Fibroblast of upper back skin (primary cell): ENCODE measurements around the gene DNM2.
"Not testable (repeated sequence)": the region's sequence is repeated elsewhere in the genome, so short reads cannot be mapped to it uniquely, and the experiment has no call there.

Experiments used
- DNase-seq: peaks from one replicate; pipeline ENCODE4 v3.0.0-alpha.2; 2013

The DNM2 gene

DNA sequence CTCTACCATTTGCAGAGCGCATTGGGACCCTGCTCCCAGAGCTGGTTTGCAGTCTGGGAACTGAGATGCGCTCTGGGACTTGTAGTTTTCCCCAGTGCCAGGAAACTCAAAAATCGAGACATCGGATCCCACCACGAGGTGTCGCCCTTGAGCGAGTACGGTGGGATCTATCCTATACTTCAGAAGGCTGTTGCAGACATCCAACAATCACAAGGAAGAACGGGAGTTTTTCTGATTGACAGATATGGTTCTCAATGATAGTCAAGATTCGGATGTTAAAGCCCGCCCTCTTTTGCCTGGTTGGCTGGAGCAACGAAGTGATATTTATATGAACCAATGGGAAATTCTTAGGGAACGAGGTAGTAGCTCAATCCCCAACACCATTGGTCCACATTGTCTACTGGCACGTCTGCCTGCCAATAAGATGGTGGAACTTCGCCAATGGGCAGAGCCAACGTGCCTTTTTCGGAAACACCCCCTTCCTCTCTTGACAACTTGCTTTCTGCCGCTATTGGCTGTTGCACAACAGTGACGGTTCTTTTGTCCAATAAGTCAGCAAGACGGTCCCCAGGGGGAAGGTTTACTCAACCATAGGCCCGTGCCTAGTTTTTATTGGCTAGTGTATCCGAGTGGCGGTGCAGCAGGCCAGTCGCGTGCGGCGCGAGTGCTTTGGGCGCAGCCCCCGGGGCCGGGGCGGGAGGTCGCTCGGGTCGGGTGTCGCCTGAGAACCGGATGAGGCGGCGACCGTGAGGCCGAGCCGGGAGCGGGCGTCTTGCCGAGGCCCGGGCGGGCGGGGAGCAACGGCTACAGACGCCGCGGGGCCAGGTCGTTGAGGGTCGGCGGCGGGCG lies at the start of gene DNM2:
Gene DNM2 (plus strand): TSS at position 724 of the 849 bp plus-strand sequence. CDS start 164 bp downstream, outside the sequence.
- DNase-seq = peak; percentile 100

DNA sequence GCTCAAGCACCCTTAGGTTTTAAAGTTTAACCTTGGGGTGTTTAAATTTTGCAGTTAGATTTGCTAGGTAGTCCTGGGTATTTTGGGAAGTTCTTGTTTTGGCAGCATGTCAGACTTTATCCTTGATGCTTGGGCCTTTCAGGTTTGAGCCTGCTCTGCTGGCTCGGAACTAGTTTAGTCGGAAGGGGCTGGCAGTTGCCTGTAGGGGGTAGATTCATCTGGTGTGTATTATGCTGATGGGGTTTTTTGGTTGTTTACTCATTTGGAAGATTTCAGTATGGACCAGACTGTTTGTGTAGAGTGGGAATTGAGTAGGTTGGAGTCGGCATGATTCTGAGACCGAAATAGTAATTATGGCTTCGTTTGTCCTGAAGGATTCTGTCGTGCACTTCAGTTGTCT lies 48.6 kb upstream of the DNM2 start:
- no peak for DNase-seq

GRCh38 chr19:10670182-10670581 lies 47.7 kb upstream of the DNM2 start:
- DNase-seq = peak; percentile 67

- DNase-seq = no peak
Measured at GRCh38 chr19:10670876-10671804, 46.7 kb upstream of the DNM2 start.

- DNase-seq = not testable (repeated sequence)
Measured at GRCh38 chr19:10671922-10672321, 46.0 kb upstream of the DNM2 start.

DNA sequence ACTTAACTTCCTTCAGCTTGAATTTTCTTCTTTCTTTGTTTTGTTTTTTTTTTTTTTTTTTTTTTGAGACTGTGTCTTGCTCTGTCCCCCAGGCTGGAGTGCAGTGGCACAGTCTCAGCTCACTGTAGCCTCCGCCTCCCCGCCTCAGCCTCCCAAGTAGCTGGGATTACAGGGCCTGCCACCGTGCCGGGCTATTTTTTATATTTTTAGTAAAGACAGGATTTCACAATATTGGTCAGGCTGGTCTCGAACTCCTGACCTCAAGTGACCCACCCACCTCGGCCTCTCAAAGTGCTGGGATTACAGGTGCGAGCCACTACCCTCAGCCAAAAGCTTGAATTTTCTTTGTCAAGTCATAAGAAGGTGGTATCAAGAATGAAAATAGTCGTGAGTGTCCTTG lies 42.7 kb upstream of the DNM2 start:
- DNase-seq = not testable (repeated sequence)

GRCh38 chr19:10677751-10678150 lies 40.1 kb upstream of the DNM2 start:
- DNase-seq = no peak

- DNase-seq = no peak
Measured at GRCh38 chr19:10678813-10679212, 39.1 kb upstream of the DNM2 start.

DNA sequence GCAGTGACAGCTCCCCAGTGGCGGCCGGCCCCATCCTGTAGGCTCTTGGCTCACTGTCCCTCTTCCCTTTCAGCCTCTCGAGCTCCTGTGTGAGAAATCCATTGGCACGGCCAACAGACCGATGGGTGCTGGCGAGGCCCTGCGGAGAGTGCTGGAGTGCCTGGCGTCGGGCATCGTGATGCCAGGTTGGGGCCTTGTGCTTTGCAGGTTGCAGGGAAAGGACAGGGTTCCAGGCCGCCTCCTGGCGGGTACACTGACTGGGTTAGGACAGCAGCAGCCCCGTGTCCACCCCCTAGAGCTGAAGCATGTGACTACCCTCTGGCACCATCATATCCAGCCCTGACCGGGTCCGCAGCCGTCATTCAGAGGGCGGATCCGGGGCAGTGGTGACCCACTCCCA lies 38.1 kb upstream of the DNM2 start:
- DNase-seq = no peak

- no peak for DNase-seq
Measured at GRCh38 chr19:10680545-10681135, 37.2 kb upstream of the DNM2 start.

GRCh38 chr19:10681658-10682057 lies 36.2 kb upstream of the DNM2 start:
- no peak for DNase-seq

DNA sequence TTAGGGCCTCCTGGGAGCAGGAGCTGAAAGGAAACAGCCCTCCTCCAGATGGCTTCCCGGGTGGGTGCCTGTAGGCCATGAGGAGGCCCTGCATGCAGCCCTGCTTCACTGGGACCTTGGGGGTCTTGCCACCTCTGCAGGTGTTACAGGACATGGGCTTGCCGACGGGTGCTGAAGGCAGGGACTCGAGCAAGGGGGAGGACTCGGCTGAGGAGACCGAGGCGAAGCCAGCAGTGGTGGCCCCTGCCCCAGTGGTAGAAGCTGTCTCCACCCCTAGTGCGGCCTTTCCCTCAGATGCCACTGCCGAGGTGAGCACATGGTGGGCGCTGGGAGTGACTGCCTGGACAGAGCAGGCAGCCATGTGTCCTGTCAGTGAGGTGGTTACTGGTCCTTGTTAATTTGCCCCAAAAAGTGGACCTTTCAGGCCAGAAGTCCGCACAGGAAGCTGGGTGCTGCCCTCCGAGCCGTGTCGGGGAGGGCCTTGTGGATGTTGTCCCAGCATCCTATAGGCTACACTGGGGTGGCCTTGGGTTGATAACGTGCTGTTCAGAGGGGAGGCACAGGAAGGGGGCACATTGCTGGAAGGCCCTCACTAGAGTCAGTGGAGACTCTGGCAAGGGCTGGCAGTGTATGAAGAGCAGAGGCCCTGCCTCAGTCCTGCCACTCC lies 35.3 kb upstream of the DNM2 start:
- DNase-seq = no peak

- DNase-seq = no peak
Measured at GRCh38 chr19:10683064-10683426, 34.8 kb upstream of the DNM2 start.

GRCh38 chr19:10683582-10683981 lies 34.3 kb upstream of the DNM2 start:
- no peak for DNase-seq

GRCh38 chr19:10685210-10685609 lies 32.7 kb upstream of the DNM2 start:
- no peak for DNase-seq

DNA sequence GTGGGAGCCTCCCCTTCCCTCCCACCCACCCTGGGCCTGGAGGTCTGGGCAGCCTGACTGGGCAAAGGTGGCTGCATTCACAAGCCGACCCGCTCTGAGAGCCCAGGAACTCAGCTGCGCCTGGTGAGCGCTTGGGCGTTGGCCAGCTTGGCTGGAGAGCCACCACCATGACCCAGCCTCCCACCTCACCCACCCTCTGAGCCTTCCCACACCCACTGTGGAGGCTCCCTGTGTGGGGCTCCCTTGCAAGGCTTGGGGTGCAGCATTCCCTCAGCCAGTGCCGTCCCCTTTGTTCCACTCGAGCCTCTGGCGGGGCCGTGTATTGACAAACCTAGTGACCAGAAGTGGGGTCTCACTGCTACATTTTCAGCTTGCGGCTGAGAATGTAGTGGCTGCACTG lies 31.7 kb upstream of the DNM2 start:
- DNase-seq = no peak

DNA sequence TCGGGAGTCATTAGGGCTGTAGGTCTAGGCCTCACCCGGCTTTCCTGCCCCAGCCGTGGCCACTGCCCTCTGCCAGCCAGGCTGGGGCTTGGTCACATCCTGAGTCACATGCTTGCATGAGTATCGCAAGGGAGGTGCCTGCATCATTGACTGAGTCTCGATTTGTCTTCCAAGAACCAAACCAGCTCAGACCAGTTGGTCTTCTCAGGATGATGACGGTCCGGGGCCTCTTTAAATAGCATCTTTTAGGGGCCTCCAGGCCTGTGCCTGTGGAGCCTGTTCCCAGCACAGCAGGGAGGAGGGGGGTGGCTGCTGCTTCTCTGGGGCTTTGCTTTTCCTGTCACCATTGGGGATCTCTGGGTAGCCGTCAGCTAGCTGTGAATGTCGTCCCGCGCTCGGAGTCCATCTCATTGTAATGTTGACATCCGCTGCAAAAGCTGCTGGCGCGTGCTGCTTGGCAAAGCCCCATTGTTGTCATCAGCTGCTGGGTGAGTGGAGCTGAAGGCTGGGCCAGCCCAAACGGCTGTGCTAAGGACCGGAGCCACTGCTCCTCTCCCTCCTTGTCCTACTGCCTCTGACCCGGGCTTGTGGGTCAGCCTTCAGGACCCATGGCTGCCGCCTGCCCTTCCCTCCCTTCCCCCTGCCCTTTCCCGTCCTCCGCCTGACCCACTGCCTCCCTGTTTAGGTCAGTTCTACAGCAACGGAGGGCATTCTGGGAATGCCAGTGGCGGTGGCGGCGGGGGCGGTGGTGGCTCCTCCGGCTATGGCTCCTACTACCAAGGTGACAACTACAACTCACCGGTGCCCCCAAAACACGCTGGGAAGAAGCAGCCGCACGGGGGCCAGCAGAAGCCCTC lies 31.0 kb upstream of the DNM2 start:
- no peak for DNase-seq

DNA sequence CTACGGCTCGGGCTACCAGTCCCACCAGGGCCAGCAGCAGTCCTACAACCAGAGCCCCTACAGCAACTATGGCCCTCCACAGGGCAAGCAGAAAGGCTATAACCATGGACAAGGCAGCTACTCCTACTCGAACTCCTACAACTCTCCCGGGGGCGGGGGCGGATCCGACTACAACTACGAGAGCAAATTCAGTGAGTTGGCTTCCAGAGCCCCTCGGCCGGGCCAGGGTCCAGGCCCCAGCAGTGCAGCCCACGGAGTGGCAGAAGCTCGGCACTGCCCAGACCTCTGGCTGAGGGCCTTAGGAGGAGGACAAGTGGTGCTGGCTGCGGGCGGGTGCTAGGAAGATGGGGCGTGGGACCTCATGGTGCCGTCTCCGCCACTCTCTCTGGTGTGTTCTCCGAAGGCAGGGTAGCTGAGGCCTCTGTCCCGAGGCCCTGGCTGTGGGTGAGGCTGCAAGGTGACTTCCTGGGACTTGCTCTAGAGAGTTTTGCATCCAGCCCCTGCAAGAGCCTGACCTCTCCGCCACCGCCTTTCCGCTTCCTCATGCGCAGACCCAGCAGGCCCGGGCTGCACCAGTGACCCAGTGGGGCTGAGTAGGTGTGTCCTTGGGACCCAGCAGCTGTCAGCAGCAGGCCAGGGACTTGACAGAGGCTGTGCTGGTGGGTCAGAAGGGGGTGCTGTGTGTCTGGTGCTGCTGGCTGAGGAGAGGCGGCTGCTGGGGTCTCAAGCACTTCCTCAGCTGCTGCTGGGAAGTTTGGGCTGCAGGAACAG lies 30.2 kb upstream of the DNM2 start:
- DNase-seq = no peak

DNA sequence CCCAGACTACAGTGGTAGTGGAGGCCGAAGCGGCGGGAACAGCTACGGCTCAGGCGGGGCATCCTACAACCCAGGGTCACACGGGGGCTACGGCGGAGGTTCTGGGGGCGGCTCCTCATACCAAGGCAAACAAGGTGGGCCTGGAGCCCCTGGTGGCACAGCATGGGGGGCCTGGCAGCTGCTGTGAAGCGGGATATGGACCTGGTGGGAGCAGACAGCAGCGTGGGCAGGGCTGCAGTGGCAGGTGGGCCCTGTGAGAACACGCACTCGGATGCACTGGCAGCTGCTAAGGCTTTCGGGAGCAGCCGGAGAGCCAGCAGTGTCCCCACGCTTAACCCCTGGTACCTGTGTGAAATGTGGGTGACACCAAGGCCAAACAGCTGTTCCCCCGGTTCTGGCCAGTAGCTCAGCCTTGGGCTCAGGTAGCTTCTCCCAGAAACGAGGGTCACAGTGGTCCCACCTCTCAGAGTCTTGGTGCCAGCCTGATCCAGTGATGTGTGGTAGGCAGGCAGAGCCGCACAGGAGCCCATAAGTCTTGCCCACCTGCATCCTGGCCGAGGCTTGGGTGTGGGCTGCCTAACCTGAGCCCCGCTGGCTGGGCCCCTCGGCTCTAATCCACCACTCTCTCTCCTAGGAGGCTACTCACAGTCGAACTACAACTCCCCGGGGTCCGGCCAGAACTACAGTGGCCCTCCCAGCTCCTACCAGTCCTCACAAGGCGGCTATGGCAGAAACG lies 29.2 kb upstream of the DNM2 start:
- no peak for DNase-seq

- peak; percentile 20 for DNase-seq
Measured at GRCh38 chr19:10690341-10690781, 27.5 kb upstream of the DNM2 start.
